HEK293 (cell line): ENCODE results near the gene ST8SIA4.

ENCODE experiments used
- CTCF ChIA-PET: fragments of 350-600 bp; formaldehyde crosslinking; extraction: SDS; loops from one replicate; lab custom pipeline; 2021; ENCODE audit warnings: antibody characterized with exemption; lab: Yijun Ruan, JAX
- POLR2A ChIA-PET: fragments of 300-600 bp; formaldehyde crosslinking; extraction: SDS; loops from one replicate; lab custom pipeline; 2020; ENCODE audit warnings: antibody characterized with exemption, inconsistent platforms; lab: Yijun Ruan, JAX
- H3K27ac ChIP-seq: fragments of 200-500 bp; sonication (Bioruptor generic); 2 replicates; pipeline ENCODE4 v1.5.1; 2014; ENCODE audit warnings: low read depth, low read length, control low read depth, inconsistent platforms; ENCODE audit errors: extremely low read depth
- H3K36me3 ChIP-seq, 2 experiments: fragments of 200-500 bp in 1 of 2; sonication (Bioruptor generic) in 1 of 2; 1 replicate in 1 of 2; 2 replicates in 1 of 2; pipeline ENCODE4 v1.5.1; 2014 to 2017; ENCODE audit warnings: inconsistent platforms in 2 of 2, low read length in 2 of 2; ENCODE audit not compliant: control insufficient read depth in 2 of 2, insufficient read depth in 1 of 2
- H3K4me1 ChIP-seq: fragments of 200-500 bp; sonication (Bioruptor generic); 2 replicates; pipeline ENCODE4 v1.5.1; 2014; ENCODE audit warnings: mild to moderate bottlenecking, low read length, inconsistent platforms; ENCODE audit not compliant: control insufficient read depth, insufficient read depth
- H3K4me3 ChIP-seq: 2 replicates; pipeline ENCODE4 v1.5.1; 2011; ENCODE audit warnings: low read depth, mild to moderate bottlenecking, control low read depth, low read length, moderate library complexity
- H3K9me3 ChIP-seq: fragments of 200-500 bp; sonication (Bioruptor generic); 2 replicates; pipeline ENCODE4 v1.5.1; 2014; ENCODE audit warnings: low read depth, low read length, inconsistent platforms; ENCODE audit not compliant: control insufficient read depth, insufficient read depth
- GFI1B ChIP-seq: fragments of 450-650 bp; formaldehyde crosslinking; IDR thresholded peaks from 2 replicates; pipeline ENCODE4 v1.5.1; 2016; ENCODE audit warnings: missing biosample characterization, missing genetic modification characterization
- KLF16 ChIP-seq: fragments of 450-650 bp; formaldehyde crosslinking; IDR thresholded peaks from 2 replicates; pipeline ENCODE4 v1.5.1; 2017; ENCODE audit warnings: missing biosample characterization, missing genetic modification characterization
- KLF17 ChIP-seq: fragments of 450-650 bp; formaldehyde crosslinking; IDR thresholded peaks from 2 replicates; pipeline ENCODE4 v1.5.1; 2016; ENCODE audit warnings: missing biosample characterization, missing genetic modification characterization
- SCRT2 ChIP-seq: fragments of 450-650 bp; formaldehyde crosslinking; IDR thresholded peaks from 2 replicates; pipeline ENCODE4 v1.5.1; 2016; ENCODE audit warnings: missing biosample characterization, missing genetic modification characterization
- SP3 ChIP-seq: fragments of 450-650 bp; formaldehyde crosslinking; IDR thresholded peaks from 2 replicates; pipeline ENCODE4 v1.5.1; 2016; ENCODE audit warnings: missing biosample characterization, missing genetic modification characterization
- TSHZ1 ChIP-seq: fragments of 450-650 bp; formaldehyde crosslinking; IDR thresholded peaks from 2 replicates; pipeline ENCODE4 v1.5.1; 2016; ENCODE audit warnings: missing biosample characterization, missing genetic modification characterization, borderline replicate concordance
- YY1 ChIP-seq: fragments of 450-650 bp; formaldehyde crosslinking; IDR thresholded peaks from 2 replicates; pipeline ENCODE4 v1.5.1; 2018; ENCODE audit warnings: missing biosample characterization, missing genetic modification characterization
- ZBTB26 ChIP-seq: fragments of 450-650 bp; formaldehyde crosslinking; optimal IDR thresholded peaks from 2 replicates; pipeline ENCODE3; 2016; ENCODE audit warnings: missing biosample characterization, mild to moderate bottlenecking, missing genetic modification characterization
- ZFHX2 ChIP-seq: fragments of 450-650 bp; formaldehyde crosslinking; conservative IDR thresholded peaks from 2 replicates; pipeline ENCODE4 v1.5.1; 2016; ENCODE audit warnings: missing biosample characterization, missing genetic modification characterization
- ZNF19 ChIP-seq: fragments of 450-650 bp; formaldehyde crosslinking; IDR thresholded peaks from 2 replicates; pipeline ENCODE4; 2016; ENCODE audit warnings: missing biosample characterization, missing genetic modification characterization, low read depth
- ZNF202 ChIP-seq: fragments of 450-650 bp; formaldehyde crosslinking; IDR thresholded peaks from 2 replicates; pipeline ENCODE4 v1.5.1; 2016; ENCODE audit warnings: missing biosample characterization, missing genetic modification characterization, borderline replicate concordance
- ZNF211 ChIP-seq: fragments of 450-650 bp; formaldehyde crosslinking; IDR thresholded peaks from 2 replicates; pipeline ENCODE4 v1.5.1; 2016; ENCODE audit warnings: low read depth, missing biosample characterization, missing genetic modification characterization
- ZNF311 ChIP-seq: fragments of 450-650 bp; formaldehyde crosslinking; IDR thresholded peaks from 2 replicates; pipeline ENCODE4 v1.5.1; 2017; ENCODE audit warnings: missing biosample characterization, missing genetic modification characterization, borderline replicate concordance
- ZNF354C ChIP-seq: fragments of 450-650 bp; formaldehyde crosslinking; IDR thresholded peaks from 2 replicates; pipeline ENCODE4 v1.5.1; 2016; ENCODE audit warnings: missing biosample characterization, missing genetic modification characterization, low read depth, borderline replicate concordance
- ZNF426 ChIP-seq: fragments of 450-650 bp; formaldehyde crosslinking; IDR thresholded peaks from 2 replicates; pipeline ENCODE4 v1.5.1; 2017; ENCODE audit warnings: missing biosample characterization, missing genetic modification characterization, mild to moderate bottlenecking, inconsistent platforms, moderate library complexity
- ZNF473 ChIP-seq: fragments of 450-650 bp; formaldehyde crosslinking; IDR thresholded peaks from 2 replicates; pipeline ENCODE4 v1.5.1; 2017; ENCODE audit warnings: missing biosample characterization, missing genetic modification characterization
- ZNF529 ChIP-seq: fragments of 450-650 bp; formaldehyde crosslinking; IDR thresholded peaks from 2 replicates; pipeline ENCODE4 v1.5.1; 2017; ENCODE audit warnings: missing genetic modification characterization, missing biosample characterization; ENCODE audit not compliant: insufficient replicate concordance
- ZNF580 ChIP-seq: fragments of 450-650 bp; formaldehyde crosslinking; IDR thresholded peaks from 2 replicates; pipeline ENCODE4 v1.5.1; 2016; ENCODE audit warnings: missing biosample characterization, missing genetic modification characterization
- ZNF776 ChIP-seq: fragments of 450-650 bp; formaldehyde crosslinking; IDR thresholded peaks from 2 replicates; pipeline ENCODE4 v1.5.0; 2017; ENCODE audit warnings: missing biosample characterization, missing genetic modification characterization, borderline replicate concordance
- ZNF777 ChIP-seq: fragments of 450-650 bp; formaldehyde crosslinking; IDR thresholded peaks from 2 replicates; pipeline ENCODE4 v1.5.1; 2017; ENCODE audit warnings: missing biosample characterization, missing genetic modification characterization, borderline replicate concordance
- ZNF830 ChIP-seq: fragments of 450-650 bp; IDR thresholded peaks from 2 replicates; pipeline ENCODE4 v1.5.0; 2018; ENCODE audit warnings: missing biosample characterization, missing genetic modification characterization, low read depth, mild to moderate bottlenecking, moderate library complexity
- ZXDB ChIP-seq: fragments of 450-650 bp; formaldehyde crosslinking; IDR thresholded peaks from 2 replicates; pipeline ENCODE4 v1.5.1; 2016; ENCODE audit warnings: missing biosample characterization, missing genetic modification characterization

The ST8SIA4 gene

GRCh38 chr5:100790170-100790665, 112.9 kb downstream of the ST8SIA4 start:
- POLR2A ChIA-PET, result no interaction called here
- no peaks in the 10 kb centered on the region for H3K4me1 ChIP-seq
- H3K4me3 ChIP-seq, result no peak overlapping the region
- TF ChIP-seq ZNF19 (tag by site-specific recombination) (no peak), SCRT2 (tag by site-specific recombination) (peak; percentile 59), GFI1B (tag by site-specific recombination) (no peak)
- TF ChIP-seq, all 188 proteins: peak for 1
- H3K27ac ChIP-seq, result no peak overlapping the region
- CTCF ChIA-PET, result interaction anchor here (0.6 kb wide), 1 partner anchor 92 kb away, joined by 3 read pairs; no protein-coding TSS in a partner anchor
- H3K9me3 ChIP-seq, result no peaks in the 10 kb centered on the region
- H3K36me3 ChIP-seq, result no peaks in the 10 kb centered on the region

- TF ChIP-seq ZBTB26 (tag by site-specific recombination), result no peak
- no peak for TF ChIP-seq ZNF311 (tag by site-specific recombination)
- TF ChIP-seq ZFHX2 (tag by site-specific recombination), result no peak
- TF ChIP-seq YY1 (tag by site-specific recombination), result no peak
- TF ChIP-seq KLF17 (tag by site-specific recombination), result no peak
- TF ChIP-seq SP3 (tag by site-specific recombination), result no peak
- TF ChIP-seq ZNF473, result no peak
- no peak for TF ChIP-seq ZNF529 (tag by site-specific recombination)
- TF ChIP-seq ZNF202, result no peak
- TF ChIP-seq ZNF830 (tag by site-specific recombination), result no peak
- no peak for TF ChIP-seq ZXDB (tag by site-specific recombination)
- TF ChIP-seq, all 188 proteins: peak for 0
- POLR2A ChIA-PET, result no interaction called here
- no peaks in the 10 kb centered on the region for H3K4me1 ChIP-seq
- no peak overlapping the region for H3K4me3 ChIP-seq
- no peaks in the 10 kb centered on the region for H3K9me3 ChIP-seq
- H3K36me3 ChIP-seq, result no peaks in the 10 kb centered on the region
- CTCF ChIA-PET, result interaction anchor here (0.6 kb wide), 1 partner anchor 92 kb away, joined by 3 read pairs; no protein-coding TSS in a partner anchor
- no peak overlapping the region for H3K27ac ChIP-seq
These were observed 113.4 kb downstream of the ST8SIA4 start for GRCh38 chr5:100789694-100790093.

GRCh38 chr5:100788417-100788816, 114.7 kb downstream of the ST8SIA4 start:
- Histone ChIP-seq H3K4me3 (no peak overlapping the region), H3K36me3 (no peaks in the 10 kb centered on the region), H3K27ac (no peak overlapping the region), H3K4me1 (no peaks in the 10 kb centered on the region), H3K9me3 (no peaks in the 10 kb centered on the region)
- CTCF ChIA-PET, result interaction anchor here (0.6 kb wide), 1 partner anchor 1233 kb away, joined by 3 read pairs; no protein-coding TSS in a partner anchor
- POLR2A ChIA-PET, result no interaction called here
- TF ChIP-seq ZNF354C (tag by site-specific recombination) (no peak), TSHZ1 (tag by site-specific recombination) (no peak), ZNF580 (no peak), ZNF426 (tag by site-specific recombination) (no peak), YY1 (tag by site-specific recombination) (no peak), KLF16 (tag by site-specific recombination) (no peak), ZNF777 (tag by site-specific recombination) (no peak), ZNF776 (tag by site-specific recombination) (no peak), ZNF211 (tag by site-specific recombination) (no peak)
